GM19328 (cell line): ENCODE results near the gene TRIM61.

Experiments
- ATAC-seq: cut with Tn5 transposase; IDR thresholded peaks from one replicate; pipeline ENCODE4 v1.9.1; 2021; ENCODE audit warnings: mild to moderate bottlenecking, moderate library complexity; ENCODE audit not compliant: unreplicated experiment

The TRIM61 gene

DNA sequence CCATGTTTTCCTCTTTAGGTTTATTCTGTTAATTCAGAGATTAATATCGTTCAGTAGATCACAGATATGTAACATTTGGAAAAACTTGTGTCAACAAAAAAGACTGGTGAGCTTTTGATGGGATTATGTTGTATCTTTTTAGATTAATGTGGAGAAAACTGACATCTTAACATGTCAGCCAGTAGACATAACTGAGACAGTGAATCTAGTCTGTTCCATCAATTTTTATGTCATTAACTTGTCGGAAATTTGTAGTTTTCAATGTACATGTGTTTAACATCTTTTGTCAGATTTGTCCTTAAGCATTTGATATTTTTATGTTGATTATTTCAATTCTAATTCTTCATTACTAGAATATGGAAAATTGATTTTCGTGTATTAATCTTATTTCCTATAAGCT, 58.5 kb downstream of the TRIM61 start:
- ATAC-seq, result no peak
